HG03095 (cell line): ENCODE measurements around the gene SEMA3G.

Experiments used
- ATAC-seq: cut with Tn5 transposase; IDR thresholded peaks from one replicate; pipeline ENCODE4 v1.9.1; 2021; ENCODE audit warnings: moderate library complexity; ENCODE audit not compliant: unreplicated experiment

The SEMA3G gene

GRCh38 chr3:52479877-52480575 lies 35.1 kb upstream of the SEMA3G start:
- ATAC-seq: no peak

GRCh38 chr3:52479037-52479876 lies 34.4 kb upstream of the SEMA3G start:
- no peak for ATAC-seq

GRCh38 chr3:52477796-52478095 lies 32.8 kb upstream of the SEMA3G start:
- no peak for ATAC-seq

- ATAC-seq: no peak
These were observed 32.3 kb upstream of the SEMA3G start for GRCh38 chr3:52477076-52477795.

- ATAC-seq: no peak
These were observed 28.1 kb upstream of the SEMA3G start for GRCh38 chr3:52473026-52473425.

GRCh38 chr3:52472239-52473000 lies 27.5 kb upstream of the SEMA3G start:
- no peak for ATAC-seq

- no peak for ATAC-seq
These were observed 26.7 kb upstream of the SEMA3G start for GRCh38 chr3:52471371-52472238.

GRCh38 chr3:52470920-52471319 lies 26.0 kb upstream of the SEMA3G start:
- ATAC-seq: no peak

- ATAC-seq: no peak
These were observed 24.1 kb upstream of the SEMA3G start for GRCh38 chr3:52469001-52469400.

GRCh38 chr3:52468336-52468735 lies 23.4 kb upstream of the SEMA3G start:
- no peak for ATAC-seq

- no peak for ATAC-seq
These were observed 18.5 kb upstream of the SEMA3G start for GRCh38 chr3:52463416-52463815.

- no peak for ATAC-seq
These were observed 17.0 kb upstream of the SEMA3G start for GRCh38 chr3:52461874-52462273.

- ATAC-seq: no peak
These were observed 14.1 kb upstream of the SEMA3G start for GRCh38 chr3:52458770-52459545.

GRCh38 chr3:52458031-52458760 lies 13.3 kb upstream of the SEMA3G start:
- ATAC-seq: no peak

- no peak for ATAC-seq
These were observed 11.9 kb upstream of the SEMA3G start for GRCh38 chr3:52456800-52457183.

GRCh38 chr3:52456169-52456799 lies 11.4 kb upstream of the SEMA3G start:
- no peak for ATAC-seq

GRCh38 chr3:52455283-52456168 lies 10.6 kb upstream of the SEMA3G start, which contains the start of gene NISCH:
TSS of gene NISCH (plus strand) at chr3:52455604. CDS start at chr3:52455642, 38 bp downstream.
- ATAC-seq: peak; percentile 67
